ENCODE results near the gene ARSJ.

DNA sequence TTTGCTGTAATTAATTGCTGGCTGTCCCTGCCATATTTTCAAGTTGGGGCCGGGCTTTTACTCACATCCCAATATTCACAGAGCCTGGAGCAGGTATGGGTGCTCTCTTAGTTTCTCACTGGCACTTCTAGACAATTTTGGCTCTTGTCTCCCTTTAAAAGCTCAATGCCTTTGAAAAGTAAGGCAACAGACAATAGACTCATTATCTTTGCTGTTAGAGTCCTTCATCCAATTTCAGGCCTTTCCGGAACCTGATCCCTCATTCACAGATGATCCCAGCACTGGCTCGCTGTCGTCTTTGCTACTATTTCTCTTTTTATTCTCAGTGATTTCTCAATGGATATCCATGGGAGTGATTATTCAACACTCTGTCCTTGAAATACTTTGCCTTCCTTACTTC, 6.7 kb downstream of the ARSJ start:
- no peak for TF ChIP-seq EZH2 (IDR thresholded peaks at IDR 0.05)
- no peak for TF ChIP-seq FOXP2 (optimal IDR thresholded peaks at IDR 0.05; ENCODE audit: control extremely low read depth, extremely low read length, insufficient read depth)
- TF ChIP-seq POLR2AphosphoS5 (IDR thresholded peaks at IDR 0.05; ENCODE audit: borderline replicate concordance, low read depth, low read length): no peak

Measured in SK-N-MC (cell line).